PC-3 (cell line): ENCODE measurements around the gene COX18. TPM values are rescaled to one million over a fixed set of nuclear protein-coding genes. Genes with fewer than 3 reads are reported as not detected.

ENCODE experiments used
- ATAC-seq: fragments of 200-7000 bp; cut with Tn5 transposase; 2 replicates; pipeline ENCODE4 v1.9.1; 2020; ENCODE audit warnings: mild to moderate bottlenecking, moderate library complexity
- BruUV-seq: library from RNA; stranded (reverse); fragments of 400-500 nt; replicated peaks from 2 replicates; lab custom pipeline; 2021; lab: Mats Ljungman, UMichigan
- CTCF ChIA-PET: fragments of 300-600 bp; sonication (Branson Sonifier 250); formaldehyde crosslinking; loops from one replicate; lab custom pipeline; 2022; ENCODE audit warnings: antibody characterized with exemption; lab: Charles Lee
- POLR2A ChIA-PET: fragments of 300-600 bp; sonication (Branson Sonifier 250); formaldehyde crosslinking; loops from one replicate; lab custom pipeline; 2022; ENCODE audit warnings: antibody characterized with exemption; ENCODE audit not compliant: unreplicated experiment; lab: Charles Lee
- DNase-seq: peaks from one replicate; pipeline ENCODE4 v3.0.0-alpha.2; 2015
- H2AFZ ChIP-seq: fragments of 300-600 bp; sonication (generic); 2 replicates; pipeline ENCODE4 v1.6.0; 2016; ENCODE audit warnings: antibody characterized with exemption, low read length
- H3F3A ChIP-seq: fragments of 300-600 bp; sonication (generic); one replicate; pipeline ENCODE4 v1.6.0; 2017; ENCODE audit warnings: antibody characterized with exemption, low read length, control low read depth, mild to moderate bottlenecking; ENCODE audit not compliant: unreplicated experiment
- H3K27ac ChIP-seq: fragments of 300-600 bp; sonication (generic); 2 replicates; pipeline ENCODE4 v1.5.1; 2016; ENCODE audit warnings: mild to moderate bottlenecking, low read length
- H3K27me3 ChIP-seq: fragments of 300-600 bp; sonication (generic); 2 replicates; pipeline ENCODE4 v1.6.1; 2016; ENCODE audit warnings: low read length, mixed read lengths
- H3K36me3 ChIP-seq: fragments of 300-600 bp; sonication (generic); 2 replicates; pipeline ENCODE4 v1.6.1; 2016; ENCODE audit warnings: low read depth, mixed run types, low read length, mixed read lengths
- H3K4me1 ChIP-seq: fragments of 300-600 bp; sonication (generic); 2 replicates; pipeline ENCODE4 v1.5.1; 2016; ENCODE audit warnings: low read length; ENCODE audit not compliant: insufficient read depth
- H3K4me2 ChIP-seq: fragments of 300-600 bp; sonication (generic); 2 replicates; pipeline ENCODE4 v1.6.0; 2016; ENCODE audit warnings: low read length
- H3K4me3 ChIP-seq: fragments of 300-600 bp; sonication (generic); 2 replicates; pipeline ENCODE4 v1.5.1; 2016; ENCODE audit warnings: mild to moderate bottlenecking, low read length, mixed read lengths
- H3K79me2 ChIP-seq: fragments of 300-600 bp; sonication (generic); 2 replicates; pipeline ENCODE4 v1.6.1; 2017; ENCODE audit warnings: low read length, mixed read lengths
- H3K9ac ChIP-seq: fragments of 300-600 bp; sonication (generic); 2 replicates; pipeline ENCODE4 v1.6.0; 2016; ENCODE audit warnings: mild to moderate bottlenecking, low read length
- H3K9me2 ChIP-seq: fragments of 300-600 bp; sonication (generic); replicated peaks from 2 replicates; pipeline ENCODE4 v1.6.1; 2016; ENCODE audit warnings: mixed run types, low read length, mixed read lengths
- H3K9me3 ChIP-seq: fragments of 300-600 bp; sonication (generic); 2 replicates; pipeline ENCODE4 v1.6.1; 2016; ENCODE audit warnings: low read length, mixed read lengths
- H4K20me1 ChIP-seq: fragments of 300-600 bp; sonication (generic); 2 replicates; pipeline ENCODE4 v1.6.1; 2016; ENCODE audit warnings: low read length, mixed read lengths
- CTCF ChIP-seq: fragments of 300-600 bp; sonication (generic); conservative IDR thresholded peaks from 2 replicates; pipeline ENCODE4 v1.5.1; 2017; ENCODE audit warnings: antibody characterized with exemption, low read depth, mild to moderate bottlenecking, low read length
- EZH2 ChIP-seq: fragments of 300-600 bp; sonication (generic); IDR thresholded peaks from one replicate; pipeline ENCODE4 v1.6.1; 2017; ENCODE audit warnings: antibody characterized with exemption, mild to moderate bottlenecking, low read length; ENCODE audit not compliant: unreplicated experiment
- EZH2phosphoT487 ChIP-seq: fragments of 300-600 bp; sonication (generic); IDR thresholded peaks from 2 replicates; pipeline ENCODE4 v1.6.1; 2018; ENCODE audit warnings: mild to moderate bottlenecking, antibody characterized with exemption, low read length, borderline replicate concordance
- intact Hi-C: fragments of 100-400 bp; cut with micrococcal nuclease; formaldehyde crosslinking; loops from 2 replicates; pipeline ENCODE4 v1.9.0; 2023
- total RNA-seq: library from RNA; depleted of rRNA; stranded (reverse); fragments of >200 nt; gene quantifications from 2 replicates; pipeline ENCODE4 v1.2.3, GENCODE V29; 2014

The COX18 gene
- total RNA-seq, 1 experiment from 2014 or later, result 32.8 TPM

DNA sequence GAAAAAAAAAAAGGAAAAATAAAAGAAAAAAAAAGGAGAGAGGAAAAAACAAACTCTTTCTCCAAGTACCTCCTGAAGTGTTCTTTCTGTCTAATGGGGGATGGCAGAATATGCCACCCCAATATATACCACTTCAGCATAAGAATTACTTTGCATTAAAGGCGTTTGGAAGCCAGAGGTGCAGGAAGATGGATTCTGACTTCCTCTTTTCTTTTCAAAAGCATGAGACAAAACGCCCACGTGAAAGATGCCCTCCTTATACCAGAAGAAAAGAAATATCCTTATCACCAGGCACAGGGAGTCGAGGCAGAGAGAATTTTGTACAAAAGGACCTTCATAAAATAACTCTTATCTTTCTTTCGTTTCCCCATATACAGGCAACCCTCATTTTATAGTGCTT is 40.9 kb downstream of the COX18 start:
- no TSS peak for BruUV-seq
- Histone ChIP-seq H3K27me3 (peaks cover 20% of the 10 kb centered on the region), H3K4me3 (no peak overlapping the region), H3K27ac (no peak overlapping the region), H3K4me2 (no peak overlapping the region), H2AFZ (no peak overlapping the region), H4K20me1 (no peaks in the 10 kb centered on the region), H3K79me2 (no peaks in the 10 kb centered on the region), H3K9me3 (peaks cover 6% of the 10 kb centered on the region; the same call in 1 of the 2 replicates), H3K9ac (no peak overlapping the region), H3K36me3 (no peaks in the 10 kb centered on the region), H3F3A (no peaks in the 10 kb centered on the region), H3K9me2 (no peaks in the 10 kb centered on the region), H3K4me1 (no peaks in the 10 kb centered on the region)
- POLR2A ChIA-PET, result no interaction called here
- no peak for TF ChIP-seq EZH2
- TF ChIP-seq CTCF, result no peak
- TF ChIP-seq EZH2phosphoT487, result no peak
- ATAC-seq (no peak), DNase-seq (no peak)
- intact Hi-C loops, result loop anchor here (10.0 kb wide), 1 partner anchor 704 kb away; no protein-coding TSS in a partner anchor
- CTCF ChIA-PET, result no interaction called here

- intact Hi-C loops, result loop anchor here (1.0 to 10.0 kb wide), 3 partner anchors 516 to 725 kb away; no protein-coding TSS in a partner anchor
- H3K27ac ChIP-seq, result no peak overlapping the region
- H3K9ac ChIP-seq, result no peak overlapping the region
- ATAC-seq, result peak; percentile 96
- H3K79me2 ChIP-seq, result no peaks in the 10 kb centered on the region
- H3K4me1 ChIP-seq, result no peaks in the 10 kb centered on the region
- POLR2A ChIA-PET, result no interaction called here
- no peak overlapping the region for H3K4me3 ChIP-seq
- TF ChIP-seq EZH2phosphoT487 (no peak), CTCF (peak; percentile 85)
- no peaks in the 10 kb centered on the region for H4K20me1 ChIP-seq
- no peak overlapping the region for H2AFZ ChIP-seq
- H3K36me3 ChIP-seq, result no peaks in the 10 kb centered on the region
- no peaks in the 10 kb centered on the region for H3K9me2 ChIP-seq
- DNase-seq, result peak; percentile 80
- peaks cover 26% of the 10 kb centered on the region for H3K27me3 ChIP-seq
- H3K4me2 ChIP-seq, result no peak overlapping the region
- CTCF ChIA-PET, result no interaction called here
- BruUV-seq, result no TSS peak
- no peaks in the 10 kb centered on the region for H3K9me3 ChIP-seq
- H3F3A ChIP-seq, result no peaks in the 10 kb centered on the region
Measured at GRCh38 chr4:73021634-73022033, 47.9 kb downstream of the COX18 start.

DNA sequence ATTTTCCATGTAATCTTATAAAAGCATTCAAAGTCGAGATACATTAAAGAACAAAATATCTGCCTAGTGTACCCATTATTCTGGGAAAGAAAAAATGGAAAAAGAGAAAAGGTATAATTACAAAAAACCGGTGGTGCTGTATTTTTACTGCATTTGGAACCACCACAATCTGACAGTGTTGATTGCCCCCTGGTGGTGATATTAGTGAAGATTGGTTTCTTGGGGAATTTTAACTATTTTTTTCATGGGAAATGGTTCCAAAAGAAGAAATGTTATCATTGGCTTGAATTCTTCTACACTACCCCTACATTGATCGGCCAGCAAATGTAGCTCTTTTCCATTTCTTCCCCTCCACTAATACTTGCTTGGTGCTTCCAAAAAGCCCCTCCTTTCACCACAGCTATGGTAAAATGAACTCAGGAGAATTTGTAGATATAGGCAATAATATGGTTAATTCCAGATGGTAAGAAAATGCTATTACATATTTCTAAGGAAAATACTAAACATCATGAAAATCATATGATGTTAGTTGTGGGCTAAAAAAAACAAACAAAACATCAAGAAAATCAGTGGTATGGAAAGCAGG is 50.0 kb downstream of the COX18 start:
- BruUV-seq, result no TSS peak
- TF ChIP-seq EZH2phosphoT487 (no peak), CTCF (peak; percentile 95)

More for the DNA sequence above, 50.0 kb downstream of the COX18 start:
- peaks cover 11% of the 10 kb centered on the region for H3K27me3 ChIP-seq
- no peak overlapping the region for H3K4me3 ChIP-seq
- H3K9ac ChIP-seq, result no peak overlapping the region
- CTCF ChIA-PET, result no interaction called here
- no peaks in the 10 kb centered on the region for H4K20me1 ChIP-seq
- POLR2A ChIA-PET, result no interaction called here
- no peaks in the 10 kb centered on the region for H3K9me3 ChIP-seq
- no peaks in the 10 kb centered on the region for H3K9me2 ChIP-seq
- peak; percentile 78 for DNase-seq
- H3K27ac ChIP-seq, result no peak overlapping the region
- intact Hi-C loops, result loop anchor here (1.0 to 10.0 kb wide), 4 partner anchors 132 to 723 kb away; no protein-coding TSS in a partner anchor
- ATAC-seq, result no peak
- H2AFZ ChIP-seq, result no peak overlapping the region
- H3K4me2 ChIP-seq, result no peak overlapping the region
- H3K4me1 ChIP-seq, result no peaks in the 10 kb centered on the region
- H3K79me2 ChIP-seq, result no peaks in the 10 kb centered on the region
- H3K36me3 ChIP-seq, result no peaks in the 10 kb centered on the region
- H3F3A ChIP-seq, result no peaks in the 10 kb centered on the region
